PC-9 (cell line): ENCODE data around the gene SLC16A8. TPM values are rescaled to one million over a fixed set of nuclear protein-coding genes. Genes with fewer than 3 reads are reported as not detected.

Experiments used
- BruUV-seq: library from RNA; stranded (reverse); fragments of 400-500 nt; replicated peaks from 2 replicates; lab custom pipeline; 2021; lab: Mats Ljungman, UMichigan
- CTCF ChIA-PET: fragments of 300-600 bp; sonication (Branson Sonifier 250); formaldehyde crosslinking; loops from one replicate; lab custom pipeline; 2022; ENCODE audit warnings: antibody characterized with exemption; lab: Charles Lee
- POLR2A ChIA-PET: fragments of 300-600 bp; sonication (Branson Sonifier 250); formaldehyde crosslinking; loops from one replicate; lab custom pipeline; 2022; ENCODE audit warnings: antibody characterized with exemption; ENCODE audit not compliant: unreplicated experiment; lab: Charles Lee
- DNase-seq, 2 experiments: peaks; one replicate each; pipeline versions ENCODE4 v3.0.0 to v3.0.0-alpha.2; 2015 to 2022; ENCODE audit warnings: mixed read lengths in 1 of 2
- H2AFZ ChIP-seq: fragments of 200-600 bp; sonication (generic); 2 replicates; pipeline ENCODE4 v1.8.1; 2017; ENCODE audit warnings: antibody characterized with exemption
- H3F3A ChIP-seq: fragments of 200-600 bp; sonication (generic); 2 replicates; pipeline ENCODE4 v1.8.1; 2017; ENCODE audit warnings: antibody characterized with exemption, mild to moderate bottlenecking, low read depth; ENCODE audit not compliant: insufficient read depth
- H3K27ac ChIP-seq: fragments of 200-600 bp; sonication (generic); 2 replicates; pipeline ENCODE4 v1.6.1; 2016; ENCODE audit warnings: mixed run types
- H3K27me3 ChIP-seq: fragments of 200-600 bp; sonication (generic); 2 replicates; pipeline ENCODE4 v1.6.1; 2016; ENCODE audit warnings: low read depth, mixed run types; ENCODE audit not compliant: insufficient read depth
- H3K36me3 ChIP-seq: fragments of 200-600 bp; sonication (generic); 2 replicates; pipeline ENCODE4 v1.6.1; 2016; ENCODE audit warnings: low read depth, mixed run types
- H3K4me1 ChIP-seq: fragments of 200-600 bp; sonication (generic); replicated peaks from 2 replicates; pipeline ENCODE4 v1.6.1; 2016; ENCODE audit warnings: mixed run types; ENCODE audit not compliant: insufficient read depth
- H3K4me2 ChIP-seq: fragments of 200-600 bp; sonication (generic); 2 replicates; pipeline ENCODE4 v1.6.1; 2017; ENCODE audit warnings: mixed run types
- H3K4me3 ChIP-seq: fragments of 200-600 bp; sonication (generic); 2 replicates; pipeline ENCODE4 v1.6.1; 2016; ENCODE audit warnings: mixed run types
- H3K79me2 ChIP-seq: fragments of 200-600 bp; sonication (generic); 2 replicates; pipeline ENCODE4 v1.6.1; 2017; ENCODE audit warnings: low read depth, mixed run types
- H3K9me2 ChIP-seq: fragments of 200-600 bp; sonication (generic); 2 replicates; pipeline ENCODE4 v1.8.1; 2017; ENCODE audit warnings: mild to moderate bottlenecking; ENCODE audit not compliant: insufficient read depth
- H3K9me3 ChIP-seq: fragments of 200-600 bp; sonication (generic); 2 replicates; pipeline ENCODE4 v1.8.1; 2016; ENCODE audit warnings: low read depth; ENCODE audit not compliant: insufficient read depth
- H4K20me1 ChIP-seq: fragments of 200-600 bp; sonication (generic); 2 replicates; pipeline ENCODE4 v1.8.1; 2017; ENCODE audit not compliant: insufficient read depth
- EZH2 ChIP-seq: fragments of 200-600 bp; sonication (generic); IDR thresholded peaks from 2 replicates; pipeline ENCODE4 v1.8.0; 2017; ENCODE audit warnings: antibody characterized with exemption, low read depth
- intact Hi-C: fragments of 100-400 bp; cut with micrococcal nuclease; formaldehyde crosslinking; loops from one replicate; pipeline ENCODE4 v1.10.0; 2022; ENCODE audit not compliant: unreplicated experiment
- total RNA-seq: library from RNA; stranded (reverse); gene quantifications from 2 replicates; pipeline ENCODE4 v1.2.3, GENCODE V29; 2021
- TF ChIP-seq, protein P1 (sequence below): fragments of 200-600 bp; sonication (generic); conservative IDR thresholded peaks from 2 replicates; pipeline ENCODE4 v1.6.1; 2017; ENCODE audit warnings: mixed run types, antibody characterized with exemption, mild to moderate bottlenecking, moderate library complexity

The SLC16A8 gene
- total RNA-seq, 1 experiment from 2014 or later, result not detected

DNA sequence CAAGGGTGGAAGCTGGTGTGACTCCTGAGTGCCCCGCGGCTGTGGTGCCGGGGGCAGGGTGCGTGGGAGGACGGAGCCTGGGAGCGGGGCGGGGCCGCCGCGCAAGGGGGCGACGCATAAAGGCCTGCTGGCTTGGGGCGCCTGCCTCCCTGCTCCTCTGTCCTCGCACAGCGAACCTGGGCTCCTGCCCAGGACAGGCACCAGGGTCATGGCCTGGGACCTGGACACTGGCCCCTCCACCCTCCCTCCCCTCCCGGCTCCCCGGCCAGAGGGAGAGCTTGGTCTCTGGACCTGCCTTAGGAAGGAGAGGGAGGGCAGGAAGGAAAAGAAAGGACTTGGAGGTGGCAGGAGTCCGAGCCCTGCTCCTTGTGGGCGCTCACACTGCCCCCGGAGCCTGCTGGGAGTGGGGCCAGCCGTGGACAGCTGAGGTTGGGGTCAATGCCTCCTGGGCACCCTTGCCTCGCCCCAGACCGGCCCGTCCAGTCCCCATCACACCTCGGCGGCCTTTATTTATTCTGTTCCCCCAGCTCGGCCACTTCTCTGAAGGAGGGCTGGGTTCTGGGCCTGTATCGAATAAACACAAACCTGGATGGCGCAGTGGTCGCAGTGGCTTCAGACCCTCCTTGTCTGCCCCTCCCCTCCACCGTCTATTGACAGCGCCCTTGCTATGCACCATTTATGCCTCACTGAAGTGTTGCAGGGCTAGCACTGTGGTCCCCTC lies 8.7 kb downstream of the SLC16A8 start:
- Histone ChIP-seq H3F3A (peaks cover 16% of the 10 kb centered on the region; the same call in 1 of the 2 replicates), H3K4me1 (no peaks in the 10 kb centered on the region), H2AFZ (no peak overlapping the region), H3K27ac (no peak overlapping the region), H3K4me2 (no peak overlapping the region), H4K20me1 (no peaks in the 10 kb centered on the region; the same call in 1 of the 2 replicates), H3K36me3 (peaks cover 3% of the 10 kb centered on the region; the same call in 1 of the 2 replicates), H3K9me3 (no peaks in the 10 kb centered on the region), H3K79me2 (no peaks in the 10 kb centered on the region), H3K9me2 (no peaks in the 10 kb centered on the region), H3K27me3 (no peaks in the 10 kb centered on the region), H3K4me3 (no peak overlapping the region)
- no TSS peak for BruUV-seq
- ChIA-PET CTCF (no interaction called here), POLR2A (no interaction called here)
- TF ChIP-seq, protein P1, sequence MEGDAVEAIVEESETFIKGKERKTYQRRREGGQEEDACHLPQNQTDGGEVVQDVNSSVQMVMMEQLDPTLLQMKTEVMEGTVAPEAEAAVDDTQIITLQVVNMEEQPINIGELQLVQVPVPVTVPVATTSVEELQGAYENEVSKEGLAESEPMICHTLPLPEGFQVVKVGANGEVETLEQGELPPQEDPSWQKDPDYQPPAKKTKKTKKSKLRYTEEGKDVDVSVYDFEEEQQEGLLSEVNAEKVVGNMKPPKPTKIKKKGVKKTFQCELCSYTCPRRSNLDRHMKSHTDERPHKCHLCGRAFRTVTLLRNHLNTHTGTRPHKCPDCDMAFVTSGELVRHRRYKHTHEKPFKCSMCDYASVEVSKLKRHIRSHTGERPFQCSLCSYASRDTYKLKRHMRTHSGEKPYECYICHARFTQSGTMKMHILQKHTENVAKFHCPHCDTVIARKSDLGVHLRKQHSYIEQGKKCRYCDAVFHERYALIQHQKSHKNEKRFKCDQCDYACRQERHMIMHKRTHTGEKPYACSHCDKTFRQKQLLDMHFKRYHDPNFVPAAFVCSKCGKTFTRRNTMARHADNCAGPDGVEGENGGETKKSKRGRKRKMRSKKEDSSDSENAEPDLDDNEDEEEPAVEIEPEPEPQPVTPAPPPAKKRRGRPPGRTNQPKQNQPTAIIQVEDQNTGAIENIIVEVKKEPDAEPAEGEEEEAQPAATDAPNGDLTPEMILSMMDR, result no peak
- no peak for TF ChIP-seq EZH2
- intact Hi-C loops, result no loop called here
- DNase-seq, result no peak

DNA sequence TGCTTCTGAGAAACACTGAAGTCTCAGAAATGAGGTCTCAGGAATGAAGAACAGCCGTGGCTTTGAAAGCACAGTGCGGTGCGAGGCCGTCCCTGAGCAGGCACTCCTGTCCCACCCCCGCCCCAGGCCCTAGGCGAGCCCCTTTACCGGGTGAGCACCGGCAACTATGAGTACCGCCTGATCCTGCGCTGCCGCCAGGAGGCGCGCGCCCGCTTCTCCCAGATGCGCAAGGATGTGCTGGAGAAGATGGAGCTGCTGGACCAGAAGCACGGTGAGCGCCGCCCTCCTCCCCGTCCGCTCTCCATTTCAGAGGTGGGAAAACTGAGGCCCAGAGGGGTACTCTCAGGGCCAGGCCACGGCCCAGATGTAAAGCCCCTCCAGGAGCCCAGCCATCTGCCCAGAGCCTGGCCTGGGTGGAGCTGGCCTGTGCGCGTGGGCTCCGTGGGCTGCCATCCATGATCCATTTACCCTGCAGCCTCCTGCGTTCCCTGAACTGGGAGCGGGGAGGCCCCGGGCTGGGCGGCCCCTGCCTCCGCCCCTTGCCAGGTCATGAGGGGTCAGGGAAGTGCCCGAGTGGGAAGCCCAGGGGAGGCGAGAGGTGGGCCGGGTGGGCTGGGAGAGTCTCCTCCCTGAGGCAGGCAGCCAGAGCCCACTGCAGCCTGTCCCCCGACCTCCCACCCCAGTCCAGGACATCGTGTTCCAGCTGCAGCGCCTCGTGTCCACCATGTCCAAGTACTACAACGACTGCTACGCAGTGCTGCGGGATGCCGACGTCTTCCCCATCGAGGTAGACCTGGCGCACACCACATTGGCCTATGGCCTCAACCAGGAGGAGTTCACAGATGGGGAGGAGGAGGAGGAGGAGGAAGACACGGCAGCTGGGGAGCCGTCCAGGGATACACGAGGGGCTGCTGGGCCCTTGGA lies 9.5 kb downstream of the SLC16A8 start:
- Histone ChIP-seq H3K9me2 (no peaks in the 10 kb centered on the region), H3K9me3 (no peaks in the 10 kb centered on the region), H3F3A (peaks cover 8% of the 10 kb centered on the region; the same call in 1 of the 2 replicates), H4K20me1 (no peaks in the 10 kb centered on the region; the same call in 1 of the 2 replicates), H3K27ac (no peak overlapping the region), H3K4me3 (no peak overlapping the region), H3K79me2 (no peaks in the 10 kb centered on the region), H3K36me3 (peaks cover 6% of the 10 kb centered on the region), H3K4me1 (no peaks in the 10 kb centered on the region), H2AFZ (no peak overlapping the region), H3K4me2 (no peak overlapping the region), H3K27me3 (no peaks in the 10 kb centered on the region)
- ChIA-PET POLR2A (no interaction called here), CTCF (no interaction called here)
- TF ChIP-seq, protein P1, result no peak
- no peak for TF ChIP-seq EZH2
- BruUV-seq, result no TSS peak
- DNase-seq, result no peak
- intact Hi-C loops, result no loop called here
